ENCODE data around the gene TBC1D10A.

The TBC1D10A gene

GRCh38 chr22:30326706-30327362 is at the start of gene TBC1D10A:
Gene TBC1D10A, minus strand, starts transcription at chr22:30326941. Its CDS starts 60 bp downstream, at chr22:30326881.
- peak; percentile 97 for DNase-seq

- no peak for DNase-seq
Observed at GRCh38 chr22:30375312-30375849, 48.6 kb upstream of the TBC1D10A start.

- no peak for DNase-seq
Observed at GRCh38 chr22:30373331-30374325, 46.9 kb upstream of the TBC1D10A start.

DNA sequence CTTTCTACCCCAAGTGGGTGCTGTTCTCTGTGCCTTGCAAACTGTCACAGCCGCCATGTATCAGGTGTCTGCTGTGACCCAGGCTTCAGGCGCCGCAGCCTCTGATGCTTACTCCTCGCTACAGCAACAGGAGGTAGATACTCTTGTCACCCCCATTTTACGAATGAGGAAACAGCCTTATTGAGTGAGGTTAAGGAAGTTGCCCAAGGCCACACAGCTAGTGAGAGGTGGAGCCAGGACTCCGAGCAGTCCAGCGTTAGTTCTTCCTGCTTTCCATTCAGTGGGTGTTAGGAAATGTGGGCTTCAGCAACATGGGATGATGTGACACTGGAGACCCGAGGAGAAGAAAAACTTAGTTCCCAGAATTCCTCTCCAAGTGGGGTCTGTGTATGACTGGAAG is 46.2 kb upstream of the TBC1D10A start:
- no peak for DNase-seq

GRCh38 chr22:30371981-30372380 is 45.2 kb upstream of the TBC1D10A start:
- no peak for DNase-seq

DNA sequence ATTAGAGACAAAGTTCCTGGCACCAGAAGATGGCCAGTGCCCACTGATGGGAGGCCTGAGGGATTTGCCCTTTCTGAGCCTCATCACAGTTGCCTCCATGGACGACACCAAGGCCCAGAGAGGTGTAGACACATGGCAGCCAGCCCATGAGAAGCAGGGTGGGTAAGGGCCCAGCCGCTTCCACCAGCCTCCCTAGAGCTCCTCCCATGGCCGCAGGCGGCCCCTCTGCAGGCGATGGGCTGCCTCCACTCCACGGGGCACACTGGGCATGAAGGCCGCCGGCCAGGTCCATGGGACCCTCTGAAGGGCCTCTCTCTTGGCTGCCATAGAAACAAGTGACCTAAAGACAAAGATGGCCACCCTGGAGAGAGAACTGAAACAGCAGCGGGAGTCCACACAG is 44.6 kb upstream of the TBC1D10A start:
- no peak for DNase-seq

- DNase-seq: no peak
Observed at GRCh38 chr22:30370641-30371230, 44.0 kb upstream of the TBC1D10A start.

GRCh38 chr22:30368420-30368819 is 41.7 kb upstream of the TBC1D10A start:
- DNase-seq: no peak

DNA sequence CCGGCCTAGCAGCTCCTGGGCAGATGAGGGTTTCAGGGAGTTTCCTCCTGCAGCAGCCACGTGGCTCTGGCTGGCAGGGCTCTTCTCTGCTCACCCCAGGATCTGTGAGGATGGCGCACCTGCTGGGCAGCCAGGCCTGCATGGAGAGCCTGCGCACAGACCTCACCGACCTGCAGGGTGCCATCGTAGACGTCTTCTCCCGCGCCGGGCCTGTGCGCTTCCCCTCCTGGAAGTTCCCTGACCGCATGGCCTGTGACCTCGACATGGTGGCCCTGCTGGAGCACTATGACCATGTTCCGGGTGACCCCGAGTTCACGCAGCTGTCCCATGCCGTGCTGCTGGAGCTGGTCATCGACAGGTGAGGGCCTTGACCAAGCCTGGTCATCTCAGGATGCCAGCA is 39.1 kb upstream of the TBC1D10A start:
- no peak for DNase-seq

DNA sequence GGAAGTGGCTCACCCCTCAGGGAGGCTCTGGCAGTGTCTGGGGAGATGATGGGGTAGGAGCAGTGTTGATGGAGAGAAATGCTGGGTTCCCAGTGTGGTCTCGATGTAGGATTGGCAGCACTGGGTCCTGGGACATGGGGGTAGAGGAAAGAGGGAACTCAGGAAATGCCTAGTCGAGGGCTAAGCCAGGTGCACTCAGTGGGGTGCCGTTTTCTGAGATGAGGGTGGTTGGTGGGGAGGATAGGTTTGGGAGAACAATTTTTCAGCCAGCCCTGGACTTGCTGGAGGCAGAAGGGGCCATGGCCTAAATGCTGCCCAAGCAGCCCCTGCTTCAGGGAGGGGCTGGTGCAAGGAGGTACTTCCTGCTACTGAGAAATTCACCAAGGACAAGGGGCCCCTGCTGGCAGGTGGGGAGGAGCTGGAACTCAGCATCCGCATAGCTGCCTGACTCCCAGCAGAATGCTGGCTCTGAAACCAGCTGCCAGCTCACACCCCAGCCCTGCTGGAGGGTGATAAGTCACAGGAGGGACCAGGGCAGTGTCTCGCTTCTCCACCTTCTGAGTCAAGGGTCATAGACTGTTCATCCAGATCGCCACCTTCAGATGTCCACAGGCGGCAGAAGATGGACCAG is 36.0 kb upstream of the TBC1D10A start:
- no peak for DNase-seq

- DNase-seq: no peak
Observed at GRCh38 chr22:30361916-30362650, 35.3 kb upstream of the TBC1D10A start.

- DNase-seq: no peak
Observed at GRCh38 chr22:30358541-30358940, 31.8 kb upstream of the TBC1D10A start.

DNA sequence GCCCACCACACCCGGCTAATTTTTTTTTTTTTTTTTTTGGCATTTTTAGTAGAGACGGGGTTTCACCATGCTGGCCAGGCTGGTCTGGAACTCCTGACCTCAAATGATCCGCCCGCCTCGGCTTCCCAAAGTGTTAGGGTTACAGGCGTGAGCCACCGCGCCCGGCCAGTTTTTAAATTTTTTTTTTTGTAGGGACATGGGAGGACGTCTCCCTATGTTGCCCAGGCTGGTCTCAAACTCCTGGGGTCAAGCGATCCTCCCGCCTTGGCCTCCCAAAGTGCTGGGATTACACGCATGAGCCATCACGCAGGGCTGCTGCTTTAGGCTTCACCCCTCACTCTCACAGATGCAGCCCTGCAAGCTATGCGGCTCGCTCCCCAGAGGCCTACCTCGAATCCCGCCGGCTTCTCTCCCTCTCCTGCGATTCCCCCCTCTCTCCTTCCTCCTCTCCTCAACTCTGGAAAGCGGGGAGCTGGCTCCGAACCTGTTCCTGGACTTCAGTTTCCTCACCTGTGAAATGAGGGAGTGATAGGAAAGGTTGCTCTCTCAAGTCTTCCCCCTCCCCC is 31.0 kb upstream of the TBC1D10A start:
- DNase-seq: no peak

GRCh38 chr22:30357236-30357570 is 30.5 kb upstream of the TBC1D10A start:
- no peak for DNase-seq

DNA sequence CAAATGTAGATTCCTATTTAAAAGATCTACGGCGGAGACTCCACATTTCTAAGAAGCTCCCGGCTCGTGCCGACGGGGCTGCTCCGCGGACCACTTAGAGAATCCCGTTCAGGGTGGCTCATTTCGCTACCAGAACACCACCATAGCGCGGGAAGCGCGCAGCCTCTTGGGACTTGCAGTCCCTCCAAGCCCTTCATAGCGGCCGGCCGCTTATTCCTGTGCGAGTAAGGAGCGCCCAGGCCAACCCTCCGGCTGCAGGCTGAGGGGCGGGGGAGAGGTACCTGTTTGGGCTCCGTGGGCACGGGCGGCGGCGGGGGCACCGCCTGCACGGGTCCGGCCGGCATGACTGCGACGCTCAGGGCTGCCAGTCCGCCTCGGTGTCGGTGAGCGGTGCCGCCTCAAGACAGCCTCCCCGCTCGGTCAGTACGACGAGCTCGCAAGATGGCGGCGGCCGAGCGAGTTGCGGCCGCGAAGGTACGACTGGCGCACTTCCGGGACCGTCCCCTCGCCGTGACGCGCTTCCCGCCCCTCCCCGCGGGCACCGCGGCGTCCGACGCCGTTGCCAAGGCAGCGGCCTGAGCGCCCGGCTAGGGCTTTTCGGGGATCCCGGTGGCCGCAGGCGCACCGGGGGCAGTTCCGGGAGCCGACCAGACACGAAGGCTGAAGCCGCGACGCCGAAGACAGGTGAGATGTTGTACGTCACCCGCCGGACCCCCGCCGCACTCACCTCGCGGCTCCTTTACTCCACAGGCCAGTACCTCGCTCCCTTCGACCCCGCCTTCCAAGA is 29.9 kb upstream of the TBC1D10A start, which contains the start of the genes CCDC157 and SF3A1:
Gene CCDC157, plus strand, starts transcription at position 559 of the 787 bp plus-strand sequence. CDS start 8,994 bp downstream, outside the sequence.
Gene SF3A1, minus strand, starts transcription at position 446 of the 787 bp plus-strand sequence. Its CDS starts 102 bp downstream, at position 344.
- DNase-seq: peak; percentile 95

DNA sequence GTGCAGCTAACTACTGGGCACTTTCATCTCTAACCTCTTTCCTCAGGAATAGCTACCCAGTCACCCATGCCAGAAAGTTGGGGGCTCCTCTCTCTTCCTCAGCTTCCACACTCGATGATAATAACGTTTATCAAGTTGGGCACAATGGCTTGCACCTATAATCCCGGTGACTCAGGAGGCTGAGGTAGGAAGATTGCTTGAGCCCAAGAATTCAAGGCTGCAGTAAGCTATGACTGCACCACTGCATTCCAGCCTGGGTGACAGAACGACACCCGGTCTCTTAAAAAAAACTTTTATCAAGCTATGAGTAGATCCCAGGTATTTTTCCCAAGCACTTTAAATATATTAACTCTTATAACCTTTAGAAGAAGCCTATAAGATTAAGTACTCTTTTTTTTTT is 27.9 kb upstream of the TBC1D10A start:
- no peak for DNase-seq

DNA sequence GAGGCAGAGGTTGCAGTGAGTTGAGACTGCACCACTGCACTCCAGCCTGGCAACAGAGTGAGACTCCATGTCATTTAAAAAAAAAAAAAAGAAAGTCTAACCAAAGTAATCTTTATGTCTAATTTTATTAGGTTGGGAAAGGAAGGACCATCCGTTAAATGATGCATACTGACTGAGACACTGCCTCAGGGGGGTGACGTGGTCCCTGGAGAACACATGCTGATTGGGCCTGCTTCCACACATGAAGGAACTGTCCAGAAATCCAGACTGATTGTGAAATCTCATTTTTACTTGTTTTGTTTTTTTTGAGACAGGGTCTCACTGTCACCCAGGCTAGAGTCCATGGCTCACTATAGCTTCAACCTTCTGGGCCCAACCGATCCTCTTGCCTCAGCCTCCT is 24.5 kb upstream of the TBC1D10A start:
- DNase-seq: no peak

DNA sequence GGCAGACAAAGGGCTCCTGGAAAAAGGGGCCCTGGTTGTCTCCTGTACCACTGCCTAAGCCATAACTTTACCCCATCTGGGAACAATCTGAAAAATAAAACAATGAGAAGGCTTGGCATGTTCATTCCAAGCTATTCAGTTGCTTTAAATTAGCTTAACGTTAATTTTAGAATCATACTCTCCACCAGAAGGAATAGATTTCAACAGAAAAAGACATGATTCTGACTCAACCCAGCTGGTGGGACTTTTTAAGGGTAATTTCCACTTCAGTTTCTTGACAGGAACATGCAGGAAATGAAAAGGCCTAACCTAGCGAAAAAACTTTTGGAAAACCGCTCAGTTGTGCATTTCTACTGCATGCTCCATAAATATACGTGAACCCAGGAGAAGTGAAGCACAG is 22.1 kb upstream of the TBC1D10A start:
- DNase-seq: no peak

DNA sequence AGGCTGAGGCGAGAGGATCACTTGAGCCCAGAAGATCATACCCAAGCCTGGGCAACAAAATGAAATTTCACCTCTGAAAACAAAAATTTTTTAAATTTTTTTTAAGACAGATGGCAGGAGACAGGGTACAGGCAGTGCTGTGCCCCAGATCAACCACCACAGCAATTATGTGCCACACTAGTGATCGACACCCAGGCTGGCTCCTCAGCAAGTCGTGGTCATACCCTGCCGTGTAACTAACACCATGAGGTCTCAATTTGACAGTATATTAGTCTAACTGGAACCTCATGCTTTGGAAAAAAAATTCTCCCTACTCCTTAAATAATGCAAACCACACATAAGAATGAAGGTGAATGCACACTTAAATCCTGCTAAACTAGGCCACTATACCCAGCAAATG is 21.7 kb upstream of the TBC1D10A start:
- DNase-seq: no peak

GRCh38 chr22:30347255-30347892 is 20.6 kb upstream of the TBC1D10A start:
- no peak for DNase-seq
